GM18526 (cell line): ENCODE data around the gene UBE2E2.

Experiments used
- POLR2A ChIP-seq: IDR thresholded peaks from 3 replicates; pipeline ENCODE4 v1.6.1; 2011; ENCODE audit not compliant: insufficient read length; ENCODE audit errors: extremely low read depth

Gene UBE2E2

DNA sequence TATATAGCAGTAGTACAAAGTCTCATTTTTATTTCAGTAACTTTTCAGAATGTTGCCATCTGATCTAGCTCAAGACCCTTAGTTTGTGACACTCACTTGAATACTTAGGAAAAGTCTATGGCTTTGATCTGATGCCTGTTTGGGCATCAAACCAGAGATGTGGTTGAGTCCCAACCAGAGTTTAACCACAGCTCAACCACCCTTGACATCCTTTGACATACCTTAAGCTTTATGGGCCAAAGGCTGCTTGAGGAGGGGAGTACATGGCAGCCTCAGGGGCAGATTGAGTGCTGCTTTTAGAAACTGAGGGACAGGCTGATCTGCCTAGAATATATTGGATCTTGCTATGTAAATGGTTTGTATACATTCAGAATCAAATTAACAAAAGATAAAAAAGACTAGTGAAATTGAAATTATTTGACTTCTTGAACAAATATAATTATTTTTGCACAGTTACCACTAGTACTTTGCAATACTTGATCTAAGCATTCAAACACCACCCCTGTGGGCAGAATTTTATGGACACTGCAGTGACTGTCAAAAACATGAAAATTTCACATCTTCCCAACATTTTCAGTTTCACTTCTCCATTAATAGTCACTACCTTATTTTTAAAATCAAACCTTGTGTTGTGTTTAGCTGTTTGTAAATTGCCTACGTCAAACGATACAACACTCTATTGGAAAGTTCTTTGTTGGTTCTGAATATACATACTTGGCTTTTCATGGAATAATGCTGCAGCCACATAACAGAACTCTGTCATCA lies 199.8 kb downstream of the UBE2E2 start:
- no peak for TF ChIP-seq POLR2A

GRCh38 chr3:23404246-23404645 lies 201.1 kb downstream of the UBE2E2 start:
- TF ChIP-seq POLR2A: no peak

DNA sequence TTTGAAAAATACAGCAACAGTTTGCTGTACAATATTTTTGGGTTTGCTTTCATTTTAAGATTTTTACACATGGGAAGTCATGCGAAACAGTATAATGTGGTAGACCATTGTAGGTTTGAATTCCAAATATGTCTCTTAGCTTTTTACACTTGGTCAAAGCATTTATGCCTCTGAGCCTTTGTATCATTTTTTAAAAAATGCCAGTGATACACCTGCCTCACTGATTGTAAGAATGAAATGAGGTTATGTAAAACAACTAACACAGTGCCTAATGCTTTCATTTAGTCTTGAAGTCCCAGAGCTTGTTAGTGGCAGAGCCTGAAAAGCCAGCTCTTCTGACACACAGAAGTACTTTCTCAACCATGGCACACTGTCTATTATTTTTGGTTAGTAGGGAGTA lies 202.0 kb downstream of the UBE2E2 start:
- no peak for TF ChIP-seq POLR2A

- TF ChIP-seq POLR2A: no peak
Observed at GRCh38 chr3:23406601-23407000, 203.5 kb downstream of the UBE2E2 start.

DNA sequence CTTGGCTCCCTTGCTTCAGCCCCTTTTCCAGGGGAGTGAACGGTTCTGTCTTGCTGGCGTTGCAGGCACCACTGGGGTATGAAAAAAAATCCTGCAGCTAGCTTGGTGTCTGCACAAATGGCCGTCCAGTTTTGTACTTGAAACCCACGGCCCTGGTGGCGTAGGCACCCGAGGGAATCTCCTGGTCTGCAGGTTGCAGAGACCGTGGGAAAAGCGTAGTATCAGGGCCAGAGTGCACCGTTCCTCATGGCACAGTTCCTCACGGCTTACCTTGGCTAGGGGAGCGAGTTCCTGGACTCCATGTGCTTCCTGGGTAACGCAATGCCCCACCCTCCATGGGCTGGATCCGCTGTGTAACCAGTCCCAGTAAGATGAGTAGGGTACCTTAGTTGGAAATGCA lies 214.9 kb downstream of the UBE2E2 start:
- TF ChIP-seq POLR2A: no peak

DNA sequence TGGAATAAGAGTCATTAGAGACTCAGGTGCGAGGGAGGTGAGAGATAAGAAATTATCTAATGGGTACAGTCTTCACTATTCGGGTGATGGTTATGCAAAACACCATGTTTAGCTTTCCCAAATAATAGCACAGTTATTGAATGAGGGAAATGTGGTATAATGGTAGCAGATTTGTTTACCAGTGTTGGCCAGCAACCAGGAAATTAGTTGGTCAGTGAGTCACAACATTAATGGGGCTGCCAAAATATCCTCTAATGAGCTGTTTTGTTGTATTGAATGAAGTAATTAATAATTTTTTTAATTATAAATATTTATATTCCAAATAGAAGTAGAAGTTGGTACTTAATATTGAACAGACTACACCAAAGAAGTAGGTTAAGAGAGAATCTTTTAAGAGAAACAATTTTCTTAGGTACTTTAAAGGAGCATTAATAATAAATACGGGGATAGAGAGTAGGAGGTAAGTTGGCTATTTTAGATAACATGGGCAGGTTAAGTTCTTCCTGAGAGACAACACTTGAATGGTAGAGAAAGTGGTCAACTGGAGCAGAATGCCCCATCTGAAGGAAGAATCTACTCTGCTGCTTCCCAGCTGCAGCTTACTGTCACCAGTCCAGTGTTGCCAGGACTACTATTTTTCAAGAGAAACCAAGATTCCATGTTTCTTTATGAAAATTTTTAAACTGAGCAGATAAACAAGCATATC lies 218.8 kb downstream of the UBE2E2 start:
- no peak for TF ChIP-seq POLR2A

DNA sequence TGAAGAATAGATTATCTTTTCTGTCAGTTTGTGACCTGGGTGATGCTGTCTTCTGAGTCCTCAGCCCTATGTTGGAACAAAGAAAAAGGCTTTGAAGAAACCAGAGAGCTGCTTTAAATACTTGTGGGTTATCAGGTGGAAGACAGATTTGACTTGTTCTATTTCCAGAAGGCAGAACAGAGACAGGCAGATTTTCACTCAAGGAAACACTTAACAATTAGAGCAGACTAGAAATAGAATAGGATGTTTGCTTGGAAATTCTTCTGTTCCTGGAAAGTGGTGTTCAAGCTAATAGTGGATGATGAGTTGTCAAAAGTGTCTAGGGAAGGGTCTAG lies 219.4 kb downstream of the UBE2E2 start:
- no peak for TF ChIP-seq POLR2A

GRCh38 chr3:23425410-23425809 lies 222.3 kb downstream of the UBE2E2 start:
- TF ChIP-seq POLR2A: no peak

GRCh38 chr3:23430781-23431398 lies 227.8 kb downstream of the UBE2E2 start:
- TF ChIP-seq POLR2A: no peak

DNA sequence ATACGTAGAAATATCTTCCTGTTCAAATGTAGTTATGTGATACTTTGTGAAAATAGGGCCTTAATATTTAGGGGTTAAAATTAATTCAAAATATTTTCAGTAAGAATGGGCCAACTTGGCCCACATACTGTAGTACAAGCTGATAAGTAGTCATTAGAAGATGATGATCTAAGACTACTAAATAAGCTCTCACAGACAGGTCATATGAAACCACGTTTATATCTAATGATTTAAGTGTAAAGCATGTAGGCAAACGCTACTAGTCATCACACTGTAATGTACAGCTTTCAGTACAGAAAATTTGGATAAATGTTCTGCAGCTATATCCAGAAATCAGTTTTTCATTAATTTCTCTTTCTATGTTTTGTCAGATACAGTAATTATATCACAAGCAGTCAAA lies 228.6 kb downstream of the UBE2E2 start:
- no peak for TF ChIP-seq POLR2A

DNA sequence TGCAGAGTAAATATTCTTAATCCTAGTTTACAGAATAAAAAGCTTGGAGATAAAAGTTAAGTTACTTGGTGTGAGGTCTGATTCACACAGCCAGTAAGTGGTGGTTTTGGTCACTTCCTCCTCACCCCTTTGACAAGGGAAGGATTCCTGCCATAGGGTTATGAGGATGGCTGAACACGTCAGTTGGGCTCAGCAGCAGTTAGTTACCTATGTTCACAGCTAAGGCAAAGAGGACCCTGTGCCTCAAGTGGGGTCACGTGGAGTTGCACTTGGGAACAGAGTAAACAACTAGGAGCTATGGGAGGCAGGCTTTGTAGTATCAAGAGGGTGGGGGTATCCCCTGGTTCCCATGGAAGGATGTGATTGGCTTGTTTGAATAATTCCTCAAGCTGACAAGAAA lies 232.2 kb downstream of the UBE2E2 start:
- TF ChIP-seq POLR2A: no peak

DNA sequence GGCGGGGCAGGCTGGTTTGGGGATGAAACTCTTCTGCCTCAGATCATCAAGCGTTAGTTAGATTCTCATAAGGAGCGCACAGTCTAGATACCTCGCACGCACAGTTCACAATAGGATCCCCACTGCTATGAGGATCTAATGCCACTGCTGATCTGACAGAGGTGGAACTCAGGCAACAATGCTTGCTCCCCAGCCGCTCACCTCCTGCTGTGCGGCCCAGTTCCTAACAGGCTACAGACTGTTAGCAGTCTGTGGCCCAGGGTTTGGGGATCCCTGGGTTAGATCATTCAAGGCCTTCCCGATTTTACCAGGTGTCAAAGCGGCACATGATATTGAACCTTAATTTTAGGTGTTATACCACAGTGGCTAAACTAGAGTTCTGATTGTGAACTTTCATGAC lies 232.8 kb downstream of the UBE2E2 start:
- no peak for TF ChIP-seq POLR2A

GRCh38 chr3:23437484-23438145 lies 234.5 kb downstream of the UBE2E2 start:
- no peak for TF ChIP-seq POLR2A

DNA sequence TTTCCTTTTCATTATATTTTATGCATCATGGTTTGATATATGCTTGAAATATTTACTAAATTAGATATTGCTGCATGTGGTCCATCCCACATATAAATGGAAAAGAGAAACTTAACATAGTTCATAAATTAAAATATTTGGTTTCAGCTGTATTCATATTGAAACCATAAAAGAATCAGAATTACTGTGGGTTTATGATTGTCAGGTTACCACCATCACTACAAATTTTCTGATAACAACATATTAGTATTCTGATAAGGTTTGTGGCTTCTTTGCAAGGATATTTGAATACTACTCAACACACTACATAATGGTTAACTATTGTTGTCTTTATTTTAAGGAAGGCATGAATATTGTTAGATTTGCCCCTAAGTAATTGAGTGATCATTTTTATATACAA lies 235.5 kb downstream of the UBE2E2 start:
- TF ChIP-seq POLR2A: no peak

- no peak for TF ChIP-seq POLR2A
Observed at GRCh38 chr3:23439080-23439479, 236.0 kb downstream of the UBE2E2 start.
